ENCODE results near the gene IL1RN.

DNA sequence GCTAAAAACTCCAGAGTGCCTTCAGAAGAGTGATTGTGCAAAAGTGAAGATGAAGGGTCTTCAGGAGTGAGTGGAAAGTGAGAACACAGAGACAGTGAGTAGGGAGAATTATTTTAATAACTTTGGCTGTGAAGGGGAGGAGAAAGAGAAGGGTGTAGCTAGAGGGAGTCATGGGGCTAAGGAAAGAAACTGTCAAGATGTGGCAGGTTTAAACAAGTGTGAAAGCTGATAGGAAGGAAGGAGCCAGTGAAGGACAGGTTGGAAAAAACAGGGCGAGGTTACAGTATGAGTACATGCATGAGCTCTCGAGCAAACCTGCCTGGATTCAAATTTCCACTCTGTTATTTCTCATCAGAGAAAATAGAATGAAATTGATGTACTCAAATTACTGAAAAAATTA is 41.9 kb upstream of the IL1RN start:
- TF ChIP-seq CTCF (IDR thresholded peaks at IDR 0.05) (no peak), EZH2 (IDR thresholded peaks at IDR 0.05) (no peak), EZH2phosphoT487 (IDR thresholded peaks at IDR 0.05) (no peak)

All from neural progenitor cell (in vitro differentiated cells).